GM12892 (cell line): ENCODE data around the gene RPTOR.

Experiments used
- POLR2A ChIP-seq: IDR thresholded peaks from 2 replicates; pipeline ENCODE4 v1.6.1; 2011; ENCODE audit warnings: low read depth, low read length, control low read depth
- TAF1 ChIP-seq: IDR thresholded peaks from 2 replicates; pipeline ENCODE4 v1.6.1; 2011; ENCODE audit warnings: low read depth, mild to moderate bottlenecking, control low read depth, low read length, borderline replicate concordance

GRCh38 chr17:80691784-80692183 is 147.1 kb downstream of the RPTOR start:
- TF ChIP-seq POLR2A (no peak), TAF1 (no peak)
